Spleen (tissue), 7 donors: ENCODE measurements around the gene HINT1.
"Not testable (repeated sequence)": the region's sequence is repeated elsewhere in the genome, so short reads cannot be mapped to it uniquely, and the experiment has no call there.

Experiments used
- CTCF ChIP-seq, 11 experiments: fragments of 200-600 bp in 7 of 11; fragments of 450-650 bp in 4 of 11; sonication (generic) in 4 of 11; IDR thresholded peaks in 8 of 11; conservative IDR thresholded peaks in 3 of 11; 1 replicate in 7 of 11; 2 replicates in 4 of 11; pipeline versions ENCODE4 v1.4.0 to v1.8.0; 2016 to 2021; ENCODE audit warnings: antibody characterized with exemption in 11 of 11, inconsistent platforms in 4 of 11, mild to moderate bottlenecking in 1 of 11
- POLR2A ChIP-seq, 3 donors: fragments of 450-650 bp; IDR thresholded peaks; one replicate each; pipeline ENCODE4 v1.5.1; 2017; ENCODE audit warnings: antibody characterized with exemption in 3 of 3, mild to moderate bottlenecking in 1 of 3
- POLR2AphosphoS5 ChIP-seq, 3 donors: sonication (generic); formaldehyde crosslinking; IDR thresholded peaks; one replicate each; pipeline ENCODE4 v1.5.1; 2017; ENCODE audit warnings: antibody characterized with exemption in 3 of 3
- donor health status: DM: no; HTN: no; CAD: no; lungs with moderate emphysema.
- donor health status: DM: no; HTN: no; CAD: no.
- donor health status: DM: no; HTN: no; CAD: no.

GRCh38 chr5:131133091-131133490 is 32.0 kb downstream of the HINT1 start:
- not testable (repeated sequence) for TF ChIP-seq CTCF (IDR thresholded peaks at IDR 0.05 in 8 of 11, conservative IDR thresholded peaks at IDR 0.05 in 3 of 11); POLR2A (IDR thresholded peaks at IDR 0.05); POLR2AphosphoS5 (IDR thresholded peaks at IDR 0.05)
